T-helper 2 cell (primary cell): ENCODE results near the gene SPO11.

ENCODE experiments used
- DNase-seq, 5 experiments: peaks; one replicate each; pipeline versions ENCODE4 v3.0.0 to v3.0.0-alpha.2; 2012 to 2022

Gene SPO11

DNA sequence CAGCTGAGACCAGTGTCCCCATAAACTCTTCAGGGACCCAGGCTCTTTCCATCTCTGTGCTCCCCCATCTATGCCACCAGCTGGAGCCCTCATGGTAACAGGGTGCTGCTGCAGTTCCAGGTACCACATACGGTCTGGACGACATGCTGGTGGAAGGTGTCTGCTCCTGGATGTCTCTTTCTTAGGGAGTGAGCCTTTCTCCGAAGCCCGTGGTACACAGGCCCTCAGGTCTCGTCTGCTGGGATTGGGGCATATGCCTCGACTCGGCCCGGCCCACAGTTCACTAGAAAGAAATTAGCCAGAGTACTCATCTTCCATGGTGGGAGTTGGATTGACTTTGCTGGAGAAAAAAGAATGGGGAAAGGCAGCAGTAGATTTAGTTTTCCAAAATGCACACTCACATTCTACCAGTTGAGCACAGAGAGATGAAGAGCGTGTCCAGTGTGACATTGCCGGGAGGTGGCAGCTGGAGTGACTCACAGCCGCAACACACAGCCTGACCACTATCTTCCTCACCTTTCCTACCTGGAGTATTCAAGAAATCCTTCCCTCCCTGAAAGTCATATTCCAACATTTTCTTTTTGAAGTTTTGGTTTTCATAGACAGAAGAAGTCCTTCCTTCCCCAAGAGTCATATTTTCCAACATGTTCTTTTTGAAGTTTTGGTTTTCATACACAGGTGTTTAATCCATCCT, 18.6 kb upstream of the SPO11 start:
- DNase-seq = no peak

GRCh38 chr20:57312138-57312537, 17.5 kb upstream of the SPO11 start:
- DNase-seq = no peak

DNA sequence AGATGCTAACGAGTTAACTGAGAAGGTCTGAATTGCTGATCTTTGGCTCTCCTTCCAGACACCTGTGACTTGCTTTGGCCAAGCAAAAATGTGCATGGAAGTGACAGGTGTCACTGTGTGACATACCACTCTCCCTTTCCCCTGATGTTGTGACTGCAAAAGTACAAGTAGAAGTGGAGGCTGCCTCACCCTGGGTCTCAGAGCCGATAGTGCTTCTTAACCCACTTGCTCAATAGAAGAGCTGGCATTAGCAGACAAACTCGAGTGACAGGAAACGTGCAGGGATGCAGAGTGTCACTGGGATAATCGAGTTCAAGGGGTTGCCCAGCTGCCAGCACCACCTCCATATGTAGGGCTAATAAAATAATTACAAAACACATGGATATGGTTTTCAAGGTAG, 16.4 kb upstream of the SPO11 start:
- DNase-seq = no peak

DNA sequence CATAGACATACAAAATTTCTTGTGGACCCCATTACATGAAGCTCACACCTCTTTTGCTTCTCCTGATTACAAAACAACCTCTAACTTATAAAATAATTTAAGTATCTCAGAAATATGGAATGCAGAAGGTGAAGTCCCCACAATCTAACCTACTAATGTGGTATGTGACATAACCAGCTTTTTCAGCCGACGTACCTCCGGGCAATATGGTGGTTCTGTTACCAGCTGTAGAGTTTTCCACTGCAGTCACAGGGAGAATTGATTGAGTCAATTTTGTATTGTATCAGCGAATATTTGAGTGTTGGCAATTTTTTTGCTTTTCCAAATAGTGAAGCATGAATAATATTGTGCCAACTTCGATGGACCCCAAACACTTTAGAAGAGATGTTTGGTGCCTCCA, 15.7 kb upstream of the SPO11 start:
- DNase-seq = no peak

DNA sequence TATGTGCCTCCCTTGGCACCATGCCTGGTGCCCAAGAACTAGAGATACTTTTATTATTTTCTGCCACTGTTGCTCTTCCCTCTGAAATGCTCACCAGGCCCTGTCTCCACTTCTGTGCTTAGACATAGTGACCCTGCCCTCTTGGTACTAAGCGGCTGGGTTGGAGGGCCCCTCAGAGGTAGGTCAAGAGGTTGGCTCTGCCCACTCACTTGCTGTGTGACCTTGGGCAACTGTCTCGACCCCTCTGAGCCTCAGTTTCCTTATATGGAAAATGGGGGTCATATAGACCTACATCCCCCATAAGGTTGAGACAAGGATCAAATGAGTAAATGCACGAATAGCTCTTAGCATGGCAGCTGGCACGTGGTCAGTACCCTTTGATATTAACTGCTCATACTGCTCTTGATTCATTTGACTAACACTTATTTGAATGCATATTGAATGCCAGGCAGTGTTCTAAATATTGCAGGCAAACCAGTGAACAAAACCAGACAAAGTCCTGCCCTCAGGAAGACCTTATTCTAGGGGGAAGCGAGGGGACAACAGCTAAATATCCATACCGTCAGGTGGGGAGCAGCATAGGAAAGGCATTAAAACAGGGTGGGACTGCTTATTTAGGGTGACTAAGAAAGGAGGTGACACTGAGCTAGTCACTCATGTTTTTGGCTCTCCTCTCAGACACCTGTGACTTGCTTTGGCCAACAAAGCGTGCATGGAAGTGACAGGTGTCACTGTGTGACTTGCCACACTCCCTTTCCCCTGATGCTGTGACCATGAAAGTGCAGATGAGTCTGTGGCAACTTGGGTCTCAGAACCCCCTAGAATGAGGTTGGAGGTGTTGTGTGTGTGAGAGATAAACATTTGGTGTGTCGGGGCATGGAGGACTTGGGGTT, 14.3 kb upstream of the SPO11 start:
- DNase-seq = no peak

DNA sequence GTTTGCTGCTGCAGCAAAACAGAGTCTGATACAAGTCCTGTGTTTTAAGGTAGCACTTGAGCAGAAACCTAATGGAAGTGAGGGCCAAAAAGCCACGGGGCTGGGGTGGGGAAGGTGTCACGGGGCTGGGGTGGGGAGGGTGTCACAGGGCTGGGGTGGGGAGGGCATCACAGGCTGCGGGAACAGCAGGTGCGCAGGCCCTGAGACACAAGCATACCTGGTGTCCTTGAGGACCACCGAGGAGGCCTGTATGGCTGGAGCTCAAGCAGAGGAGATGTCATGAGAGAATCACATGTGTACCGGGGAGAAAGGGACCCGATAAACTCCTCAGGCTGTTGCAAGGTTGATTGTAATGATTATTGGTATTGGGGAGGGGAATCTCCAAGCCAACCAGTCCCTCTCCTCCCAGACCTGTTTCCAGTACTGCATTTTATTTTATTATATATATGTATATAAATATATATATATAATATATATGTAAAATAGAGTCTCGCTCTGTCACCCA, 13.6 kb upstream of the SPO11 start:
- DNase-seq = no peak

DNA sequence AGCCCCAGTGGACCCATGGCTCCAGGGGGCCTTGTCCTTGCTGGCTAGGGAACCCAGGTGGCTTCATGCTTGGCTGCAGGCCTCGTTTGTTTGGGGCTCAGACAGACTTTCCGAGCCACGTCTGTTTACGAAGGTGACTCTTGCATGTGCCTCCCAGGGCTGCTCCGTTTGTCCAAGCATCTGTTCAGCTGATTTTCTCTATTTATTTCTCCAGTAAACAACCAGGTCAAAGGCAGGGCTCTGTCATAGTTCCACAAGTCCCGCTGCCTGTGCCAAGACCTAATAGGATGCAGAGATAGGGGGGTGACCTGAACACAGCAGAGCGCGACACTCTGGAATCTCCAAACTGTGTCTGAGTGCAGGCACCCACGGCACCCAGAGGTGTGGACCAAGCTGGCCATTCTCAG, 12.8 kb upstream of the SPO11 start:
- DNase-seq = no peak

GRCh38 chr20:57317316-57317788, 12.3 kb upstream of the SPO11 start:
- no peak for DNase-seq

GRCh38 chr20:57317789-57318371, 11.7 kb upstream of the SPO11 start:
- DNase-seq = peak in 2 of 5 experiments; percentile 2 to 18

- no peak for DNase-seq
Observed at GRCh38 chr20:57319584-57319983, 10.0 kb upstream of the SPO11 start.

GRCh38 chr20:57320358-57320757, 9.2 kb upstream of the SPO11 start:
- DNase-seq = no peak

DNA sequence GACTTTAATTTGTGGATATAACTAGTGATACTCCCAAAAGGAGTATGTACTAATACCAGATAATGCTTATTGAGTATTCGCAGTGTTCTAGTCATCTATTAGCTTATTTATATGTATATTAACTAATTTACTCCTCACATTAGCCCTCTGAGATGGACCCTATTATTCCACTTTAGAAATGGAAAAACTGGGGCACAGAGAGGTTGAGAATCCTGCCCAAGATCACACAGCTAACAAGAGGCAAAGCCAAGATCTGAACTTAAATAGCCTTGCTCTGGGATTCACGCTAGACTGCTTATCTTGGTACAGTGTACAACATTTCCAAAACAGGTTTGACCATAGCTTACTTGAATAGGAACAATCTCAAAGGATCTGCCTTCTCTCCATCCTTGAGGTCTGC, 8.5 kb upstream of the SPO11 start:
- no peak for DNase-seq

DNA sequence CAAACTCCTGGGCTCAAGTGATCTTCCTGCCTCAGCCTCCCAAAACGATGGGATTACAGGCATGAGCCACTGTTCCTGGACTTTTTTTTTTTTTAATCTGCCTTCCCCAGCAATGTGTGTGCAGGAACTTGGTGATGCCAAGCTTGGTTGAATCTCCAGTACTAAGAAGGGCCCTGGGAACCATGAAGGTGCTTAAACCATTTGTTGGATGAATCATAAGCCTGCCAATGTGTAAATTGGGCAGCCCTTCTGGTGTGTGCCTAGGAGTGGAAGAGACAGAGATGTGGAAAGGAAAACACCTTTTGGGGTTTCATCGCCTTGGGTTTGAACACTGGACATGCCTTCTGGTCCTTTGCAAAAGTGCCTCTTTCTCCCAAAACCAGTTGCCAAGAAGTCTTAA, 7.1 kb upstream of the SPO11 start:
- no peak for DNase-seq

DNA sequence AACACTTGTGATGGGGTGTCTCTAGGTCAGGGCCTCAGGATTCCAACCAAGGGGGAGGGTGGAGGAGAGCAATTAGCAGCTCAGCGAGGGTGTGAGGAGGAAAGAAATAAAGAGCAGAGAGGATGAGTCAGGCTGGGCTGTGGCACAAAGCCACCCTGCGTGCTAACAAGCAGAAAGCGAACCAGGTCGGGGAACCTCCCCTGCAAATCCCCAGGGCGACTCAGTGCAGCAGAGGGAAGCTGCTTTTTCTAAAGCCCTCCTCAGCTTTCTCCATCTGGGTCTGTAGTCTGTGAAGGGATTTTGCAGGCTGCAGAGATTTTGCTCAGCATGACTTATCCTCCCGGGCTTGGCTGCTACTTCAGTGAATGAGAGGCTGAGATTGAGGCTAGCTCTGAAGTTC, 6.6 kb upstream of the SPO11 start:
- DNase-seq = no peak

GRCh38 chr20:57325632-57326356, 3.8 kb upstream of the SPO11 start:
- DNase-seq = no peak

DNA sequence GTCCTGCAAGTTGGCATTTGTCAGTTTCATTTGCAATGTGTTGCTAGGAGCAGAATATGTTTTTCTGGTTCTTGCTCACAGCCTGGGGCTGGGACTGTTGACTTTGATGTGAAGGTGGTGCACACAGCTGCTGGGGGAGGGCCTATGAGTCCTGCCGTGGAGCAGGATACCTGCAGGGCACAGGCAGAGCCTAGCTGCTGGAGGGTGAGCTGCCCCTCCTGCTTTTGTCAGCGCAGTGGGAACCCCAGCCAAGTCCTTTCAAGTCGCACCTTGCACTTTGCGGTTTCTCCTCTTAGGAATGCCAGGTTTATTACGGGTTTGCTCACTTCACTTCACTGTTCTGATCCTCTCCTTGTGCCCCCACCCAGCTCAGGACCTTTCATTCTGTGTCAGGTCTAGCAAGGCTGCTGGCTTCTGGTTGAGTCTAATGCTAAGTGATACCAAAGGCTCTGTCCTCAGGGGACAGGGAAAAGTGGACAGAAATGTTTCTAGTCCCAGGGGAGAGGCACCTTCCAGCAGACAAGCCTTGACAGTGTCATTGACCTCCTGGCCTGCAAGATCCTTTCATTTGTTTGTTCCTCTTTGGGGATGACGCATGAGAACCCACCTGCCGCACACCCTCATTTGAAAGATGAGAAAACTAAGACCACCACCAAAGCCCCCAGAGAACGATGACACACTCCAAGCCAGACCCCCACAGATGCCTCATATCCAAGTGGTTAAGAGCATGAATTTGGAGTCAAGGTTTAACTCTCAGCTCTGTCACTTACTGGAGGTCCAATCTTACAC, 2.7 kb upstream of the SPO11 start:
- DNase-seq = no peak

- DNase-seq = no peak
Observed at GRCh38 chr20:57327820-57328219, 1.8 kb upstream of the SPO11 start.

GRCh38 chr20:57330998-57331397, 1.4 kb downstream of the SPO11 start:
- DNase-seq = no peak

GRCh38 chr20:57332105-57333089, 2.8 kb downstream of the SPO11 start:
- DNase-seq = no peak

GRCh38 chr20:57335392-57335791, 5.8 kb downstream of the SPO11 start:
- DNase-seq = no peak

DNA sequence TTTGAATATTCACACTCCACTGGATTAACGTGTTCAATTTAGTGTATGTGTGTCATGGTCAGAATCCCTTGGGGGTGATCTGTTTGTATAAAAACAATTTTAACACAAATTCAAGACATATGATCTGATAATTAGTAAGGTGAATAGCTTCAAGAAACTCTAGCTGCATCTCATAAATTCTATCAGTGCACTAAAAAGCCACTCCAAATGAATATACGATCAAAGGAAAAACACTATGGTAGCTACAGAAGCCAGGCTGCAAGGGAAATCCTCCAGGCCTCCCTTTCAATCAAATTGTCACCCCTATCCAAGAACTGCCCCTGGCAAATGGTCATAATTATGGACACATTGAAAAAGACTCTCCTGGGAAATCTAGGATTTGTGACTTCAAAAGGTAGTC, 12.1 kb downstream of the SPO11 start:
- no peak for DNase-seq
